ENCODE measurements around the gene GRIP2.
A peak's percentile ranks its signal among the peaks of the same experiment; 100 is the strongest.

The GRIP2 gene

DNA sequence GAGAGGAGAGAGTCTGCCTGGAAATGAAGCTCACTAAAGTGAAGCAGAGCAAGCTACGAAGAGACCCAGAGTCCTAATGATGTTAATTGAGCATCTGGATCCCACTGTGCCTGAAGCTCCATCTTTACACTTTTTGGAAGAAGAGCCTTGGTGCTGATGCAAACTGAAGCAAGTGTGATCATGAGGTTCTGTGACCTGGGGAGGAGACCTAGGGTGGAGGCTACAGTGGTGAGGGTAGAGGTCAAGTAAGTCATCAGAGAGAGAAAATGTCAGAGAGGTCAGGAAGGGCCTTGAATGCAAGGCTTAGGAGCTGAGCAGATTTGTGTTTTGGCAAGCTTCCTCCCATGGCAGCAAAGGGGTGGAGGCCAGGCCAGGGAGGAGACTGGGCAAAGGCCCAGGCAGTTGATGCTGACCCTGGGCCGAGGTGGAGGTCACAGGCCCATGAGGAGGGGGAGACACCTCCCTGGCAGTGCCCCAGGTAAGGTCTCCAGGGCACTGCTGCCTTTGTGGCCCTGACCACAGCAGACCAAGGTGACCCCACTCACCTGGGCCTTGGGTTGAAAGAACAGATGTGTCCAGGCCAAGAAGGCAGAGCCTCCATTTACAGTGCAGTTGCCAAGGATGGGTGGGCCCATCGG is 1.6 kb downstream of the GRIP2 start:
- no peak for DNase-seq

DNA sequence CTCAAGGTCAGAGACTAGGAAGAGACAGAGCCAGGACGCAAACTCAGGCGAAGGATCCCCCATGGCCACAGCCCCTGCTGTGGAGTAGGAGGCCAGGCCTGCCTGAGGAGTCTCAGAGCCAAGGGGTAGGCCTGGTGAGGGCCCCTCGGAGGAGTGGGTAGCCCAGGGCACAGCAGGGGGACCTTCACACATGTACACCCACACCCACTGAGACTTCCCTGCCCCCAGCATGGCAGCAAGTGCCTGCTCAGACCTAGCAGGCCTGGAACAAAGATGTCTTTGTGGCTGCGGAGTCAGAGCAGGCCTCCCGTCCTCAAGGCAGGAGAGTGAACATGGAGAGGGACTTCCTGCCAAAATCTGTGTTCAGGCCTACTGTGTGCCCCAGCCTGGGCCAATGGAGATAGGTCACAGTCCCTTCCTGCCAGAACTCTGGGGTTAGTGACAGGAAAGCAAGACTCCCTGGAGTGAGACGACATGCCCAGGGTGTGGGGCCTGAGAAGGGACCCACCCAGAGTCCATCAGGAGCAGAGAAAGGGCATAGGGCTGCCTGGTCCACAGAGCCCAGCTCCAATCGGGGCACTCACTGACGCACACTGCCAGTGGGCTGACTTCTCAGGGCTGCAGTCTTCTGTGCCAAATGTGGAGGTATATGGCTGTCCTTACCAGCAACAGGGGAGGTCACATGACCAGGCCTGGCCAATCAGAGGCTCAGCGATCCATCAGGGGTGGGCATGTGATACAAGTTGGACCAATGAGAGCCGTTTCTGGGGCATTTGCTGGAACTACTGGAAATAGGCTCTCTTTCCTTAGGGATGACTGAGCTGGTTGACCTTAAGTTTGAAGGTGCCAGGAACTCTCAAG is 2.3 kb downstream of the GRIP2 start:
- peak; percentile 9 for DNase-seq

DNA sequence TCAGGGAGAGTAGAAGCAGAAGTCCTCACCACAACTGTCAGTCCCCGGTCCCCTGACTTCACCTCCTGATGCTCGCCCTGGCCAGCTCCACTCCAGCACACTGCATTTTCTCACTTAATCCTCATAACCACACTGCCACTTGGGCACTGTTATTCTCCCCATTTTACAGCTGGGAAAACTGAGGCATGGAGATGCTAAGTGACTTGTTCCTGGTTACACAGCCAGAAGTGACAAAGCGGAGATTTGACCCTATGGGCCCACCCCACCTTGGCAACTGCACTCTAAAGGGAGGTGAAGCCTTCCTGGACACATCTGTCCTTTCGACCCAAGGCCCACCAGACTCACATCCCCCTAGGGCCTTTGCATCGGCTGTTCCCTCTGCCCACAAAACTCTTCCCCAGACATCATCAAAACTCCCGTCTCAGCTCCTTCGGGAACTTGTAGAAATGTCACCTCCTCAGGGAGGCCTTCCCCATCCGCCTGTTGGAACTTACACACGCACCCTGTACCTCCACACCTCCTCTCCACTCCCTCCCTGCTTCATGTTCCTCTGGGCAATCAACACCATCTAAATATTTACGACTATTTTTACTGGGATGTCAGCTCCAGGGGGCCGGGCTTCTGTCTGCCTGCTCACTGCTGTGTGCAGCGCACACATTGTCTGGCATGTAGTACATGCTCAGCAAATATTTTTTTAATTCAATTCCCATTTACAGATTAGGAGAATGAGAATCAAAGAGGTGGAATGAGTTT is 3.1 kb downstream of the GRIP2 start:
- DNase-seq = no peak

DNA sequence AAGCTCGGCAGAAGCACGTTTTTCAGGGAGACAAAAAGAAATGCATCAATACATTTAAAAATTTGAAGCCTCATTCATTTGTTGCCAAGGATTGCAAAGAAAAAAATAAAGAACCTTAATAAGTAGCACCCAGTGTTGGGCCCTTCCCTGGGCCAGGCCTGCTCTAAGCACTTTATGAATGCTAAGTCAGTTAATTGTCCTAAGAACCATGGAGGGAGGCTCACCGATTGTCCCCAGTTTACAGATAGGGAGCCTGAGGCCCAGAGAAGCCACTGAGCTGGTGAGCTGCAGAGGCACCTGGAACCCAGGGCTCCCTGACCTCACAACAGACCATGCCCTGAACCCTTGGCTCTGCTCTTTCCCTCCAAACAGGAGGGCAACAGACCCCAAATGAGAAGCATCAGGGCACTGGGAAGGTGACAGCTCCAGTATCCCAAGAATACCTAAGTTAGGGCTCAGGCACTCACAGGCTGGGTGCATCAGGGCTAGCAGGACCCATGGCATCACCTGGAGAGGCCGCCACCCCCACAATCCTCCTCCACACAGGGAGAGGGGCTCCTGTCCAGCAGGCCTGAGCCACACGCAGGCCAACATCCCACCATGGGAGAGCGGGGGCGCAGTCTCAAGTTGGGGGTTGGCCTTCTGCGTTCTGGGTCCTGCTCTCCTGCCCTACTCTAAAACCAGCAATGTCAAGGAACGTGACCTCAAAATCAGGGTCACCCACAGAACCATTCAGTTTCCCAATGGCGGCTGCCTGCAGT is 3.9 kb downstream of the GRIP2 start:
- DNase-seq = no peak

DNA sequence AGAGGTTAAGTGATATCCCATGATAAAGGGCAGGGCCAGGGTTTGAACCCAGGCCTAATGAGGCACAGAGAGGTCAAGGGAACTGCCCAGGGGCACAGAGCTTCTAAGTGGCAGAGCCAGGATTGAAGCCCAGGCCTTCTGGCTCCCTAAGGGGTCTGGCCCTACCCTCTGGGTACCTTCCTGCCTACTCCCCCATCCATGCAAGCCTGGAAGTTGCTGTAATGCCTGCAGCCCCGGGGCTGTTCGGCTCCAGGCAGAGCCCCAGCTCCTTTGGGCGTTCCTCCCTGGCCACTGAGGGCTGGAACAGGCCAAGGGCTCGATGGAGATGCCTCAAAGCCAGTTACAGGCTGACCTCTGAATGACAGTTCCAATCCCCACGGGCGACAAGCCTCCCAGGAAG is 4.5 kb downstream of the GRIP2 start:
- DNase-seq = no peak

DNA sequence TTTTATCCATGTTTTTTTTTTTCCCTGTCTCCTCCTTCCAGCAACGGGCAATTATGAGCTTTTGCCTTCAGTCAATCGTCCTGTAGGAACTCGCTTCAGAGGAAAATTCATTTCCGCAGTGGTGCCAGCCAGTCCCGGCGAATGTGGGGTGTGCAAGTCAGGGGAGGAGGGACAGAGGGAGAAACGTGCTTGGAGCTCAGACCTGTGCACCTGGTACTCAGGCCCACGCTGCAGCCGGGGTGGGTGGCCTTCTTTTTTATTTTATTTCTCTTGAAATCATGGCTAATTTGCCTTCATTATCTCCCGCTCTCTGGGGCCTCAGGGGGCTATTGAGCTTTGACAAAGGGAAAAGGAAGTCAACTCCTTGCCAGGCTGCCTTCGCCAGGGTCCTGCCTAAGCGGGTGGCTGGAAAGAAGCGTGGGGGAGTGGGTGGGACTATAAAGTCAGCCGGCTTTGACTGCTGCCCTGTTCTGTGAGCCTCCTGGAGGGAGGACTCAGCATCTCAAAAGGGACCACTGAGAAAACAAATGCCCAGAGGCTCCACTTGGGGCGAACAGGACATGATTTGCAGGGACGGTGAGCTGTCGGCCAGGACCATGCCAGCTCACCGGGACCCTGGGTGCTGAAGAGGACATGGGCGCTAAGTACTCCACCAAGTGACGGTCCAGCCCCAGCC is 5.5 kb downstream of the GRIP2 start:
- no peak for DNase-seq

DNA sequence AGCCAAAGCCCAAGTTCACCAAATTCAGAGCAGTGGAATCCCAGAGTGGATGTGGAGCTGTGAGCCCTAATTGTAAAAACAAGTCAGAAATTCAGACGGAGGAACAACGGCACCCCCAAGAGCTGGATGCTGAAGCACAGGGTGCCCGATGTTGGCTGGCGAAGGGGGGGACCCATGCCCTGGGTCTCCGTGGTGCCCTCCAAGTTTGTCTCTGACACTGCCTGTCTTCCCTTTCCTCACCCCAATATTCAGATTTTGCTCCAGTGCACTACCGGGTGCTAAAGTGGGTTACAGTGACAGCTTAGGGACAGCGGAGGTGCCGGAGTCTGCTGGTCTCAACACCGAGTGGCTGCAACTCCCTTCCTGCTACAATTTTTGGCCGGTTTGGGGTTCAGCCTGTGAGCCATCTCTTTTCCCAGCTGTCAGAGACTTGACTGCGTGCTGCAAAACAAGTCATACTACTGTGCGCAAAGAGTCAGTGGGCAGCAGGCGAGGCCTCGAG is 6.6 kb downstream of the GRIP2 start:
- no peak for DNase-seq

DNA sequence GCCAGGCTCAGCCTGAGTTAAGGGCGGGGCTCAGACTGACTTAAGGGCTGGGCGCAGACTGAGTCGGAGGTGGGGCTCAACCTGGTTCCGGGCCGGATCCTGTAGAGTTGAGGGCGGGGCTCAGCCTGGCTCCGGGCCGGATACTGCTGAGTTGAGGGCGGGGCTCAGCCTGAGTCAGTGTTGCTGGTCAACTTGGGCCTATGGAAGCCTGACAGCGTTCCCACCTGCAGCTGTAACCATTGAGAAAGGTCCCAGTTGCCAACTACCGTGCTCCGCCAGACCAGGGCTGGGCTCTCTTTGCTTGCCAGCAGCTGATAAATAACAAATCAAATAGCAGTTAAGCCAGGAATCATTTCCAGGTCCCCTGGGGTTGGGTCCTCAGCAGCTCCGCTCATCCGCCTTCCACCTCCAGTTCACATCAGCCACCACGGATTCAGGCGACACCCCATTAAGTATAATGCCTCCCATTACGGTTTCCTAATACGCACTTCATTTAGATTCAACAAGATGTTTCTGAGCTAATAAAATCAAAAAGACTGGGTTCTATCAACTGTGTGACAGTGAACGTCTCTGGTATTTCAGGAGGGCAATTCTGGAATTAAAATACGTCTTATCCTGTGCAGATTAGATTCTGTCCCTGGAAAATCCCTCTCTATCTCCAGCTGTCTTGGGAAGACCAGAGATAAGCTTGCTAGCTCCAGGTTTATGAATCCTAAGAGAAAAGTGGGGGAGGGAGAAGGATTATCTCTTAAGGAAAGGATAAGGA is 7.3 kb downstream of the GRIP2 start:
- no peak for DNase-seq

DNA sequence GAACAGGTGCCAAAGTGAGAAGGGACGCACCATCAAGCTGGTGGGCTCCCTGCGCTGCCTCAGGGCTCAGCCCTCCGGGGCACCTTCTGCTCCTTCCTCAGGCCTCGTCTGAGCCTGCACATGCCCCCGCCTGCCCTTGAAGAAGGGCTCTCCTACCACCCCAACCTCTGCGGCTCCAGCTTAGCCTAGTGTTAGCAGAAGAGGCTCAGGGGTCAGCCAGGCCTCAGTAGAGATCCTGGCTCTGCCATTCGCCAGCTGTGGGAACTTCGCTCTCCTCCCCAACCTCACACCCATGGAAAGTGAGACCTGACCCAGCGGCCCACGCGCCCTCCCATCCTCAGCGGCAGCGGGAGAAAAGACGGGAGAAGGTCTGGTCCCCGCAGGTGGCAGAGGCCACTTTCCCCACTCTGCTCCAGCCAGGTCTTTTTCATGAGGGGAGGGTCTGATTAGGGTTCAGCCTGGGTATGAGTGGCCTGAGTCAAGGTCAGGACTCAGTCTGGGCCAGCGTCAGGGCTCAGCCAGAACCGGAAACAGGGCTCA is 8.2 kb downstream of the GRIP2 start:
- no peak for DNase-seq

DNA sequence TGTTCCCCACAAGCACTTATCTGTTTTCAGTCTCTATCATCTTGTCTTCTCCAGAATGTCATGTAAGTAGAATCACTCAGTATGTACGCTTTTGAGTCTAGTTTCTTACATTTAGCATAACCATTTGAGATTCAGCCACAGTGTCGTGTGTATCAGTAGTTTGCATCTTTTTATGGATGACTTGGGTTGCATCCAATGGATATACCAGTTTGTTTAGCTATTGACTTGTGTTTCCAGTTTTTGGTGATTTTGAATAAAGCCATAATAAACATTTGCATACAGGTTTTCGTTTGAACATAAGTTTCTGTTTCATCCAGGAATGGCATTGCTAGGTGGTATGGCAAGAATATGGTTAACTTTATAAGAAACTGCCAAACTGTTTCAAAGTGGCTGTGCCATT is 12.1 kb downstream of the GRIP2 start:
- no peak for DNase-seq

DNA sequence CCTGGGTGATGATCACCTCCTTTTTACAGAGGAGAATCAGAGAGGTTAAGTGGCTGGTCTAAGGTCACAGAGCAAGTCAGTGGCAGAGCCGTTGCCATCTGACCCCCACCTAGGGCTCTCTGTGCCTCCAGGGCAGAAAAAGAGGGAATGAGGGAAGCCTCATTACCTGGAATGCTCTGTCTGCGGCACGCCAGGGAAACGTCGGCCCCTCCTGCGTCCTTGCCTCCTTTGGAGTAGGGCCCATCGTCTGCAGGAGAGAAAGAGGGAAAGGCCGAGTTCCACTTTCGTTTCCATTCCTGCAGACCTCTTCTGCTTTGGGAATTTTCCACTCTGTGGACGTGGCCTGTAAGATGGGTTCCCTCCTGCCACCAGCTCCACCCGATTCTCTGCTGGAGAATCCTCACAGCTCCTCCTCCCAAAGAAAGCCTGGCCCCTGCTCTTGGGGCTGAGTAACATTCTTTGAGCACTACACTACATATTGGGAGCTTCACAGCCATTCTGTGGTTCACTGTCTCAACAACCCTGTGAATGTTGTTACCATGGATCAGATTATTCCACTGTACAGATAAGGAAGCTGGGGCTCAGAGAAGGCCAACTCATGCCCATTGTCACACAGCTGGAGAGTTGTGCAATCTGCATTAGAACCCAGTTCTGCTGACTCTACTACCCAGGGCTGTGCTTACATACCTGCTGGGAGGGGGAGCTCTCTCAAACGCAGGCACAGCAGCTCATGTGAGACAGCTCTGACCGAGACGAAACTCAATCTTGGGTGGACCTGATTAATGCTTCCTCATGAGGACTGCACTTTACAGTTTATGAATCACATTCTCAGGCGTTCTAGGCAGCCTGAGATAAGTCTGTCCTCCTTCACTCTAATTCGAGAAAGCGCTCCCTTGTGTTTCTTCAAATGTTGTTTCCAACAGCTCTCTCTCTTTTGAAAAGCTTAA is 14.2 kb downstream of the GRIP2 start:
- no peak for DNase-seq

DNA sequence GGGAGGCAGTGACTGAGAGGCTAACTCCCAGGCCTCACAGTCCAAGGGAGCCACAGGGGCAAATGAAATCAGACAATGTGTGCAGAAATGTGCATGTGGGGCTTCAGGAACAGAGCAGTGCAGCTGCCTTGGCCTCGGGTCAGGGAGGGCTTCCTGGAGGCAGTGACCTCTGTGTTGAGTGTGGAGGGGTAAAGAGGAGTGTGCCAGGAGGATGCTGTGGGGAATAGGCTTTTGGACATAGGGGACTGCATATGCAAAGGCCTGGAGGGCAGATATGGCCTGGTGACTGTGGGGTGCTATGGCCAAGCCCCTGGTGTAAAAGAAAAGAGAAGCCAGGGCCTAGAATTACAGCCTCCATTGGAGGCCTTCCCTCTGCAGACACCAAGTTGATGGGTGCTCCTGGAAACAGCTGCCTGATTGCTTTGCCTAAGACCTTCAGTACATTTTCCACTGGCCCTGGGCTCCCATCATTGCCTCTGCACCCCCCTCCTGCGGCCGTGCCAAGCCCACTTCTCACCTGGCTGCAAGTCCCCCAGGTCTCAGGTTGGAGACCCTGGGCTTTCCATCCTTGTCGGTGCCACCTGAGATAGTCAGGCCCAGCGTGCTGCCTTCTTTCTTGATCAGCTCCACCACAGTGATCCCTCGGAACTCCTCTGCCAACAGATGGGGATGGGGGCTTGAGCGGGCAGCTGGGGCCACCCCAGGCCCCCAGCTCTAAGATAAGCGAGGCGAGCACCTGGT is 15.1 kb downstream of the GRIP2 start:
- no peak for DNase-seq

DNA sequence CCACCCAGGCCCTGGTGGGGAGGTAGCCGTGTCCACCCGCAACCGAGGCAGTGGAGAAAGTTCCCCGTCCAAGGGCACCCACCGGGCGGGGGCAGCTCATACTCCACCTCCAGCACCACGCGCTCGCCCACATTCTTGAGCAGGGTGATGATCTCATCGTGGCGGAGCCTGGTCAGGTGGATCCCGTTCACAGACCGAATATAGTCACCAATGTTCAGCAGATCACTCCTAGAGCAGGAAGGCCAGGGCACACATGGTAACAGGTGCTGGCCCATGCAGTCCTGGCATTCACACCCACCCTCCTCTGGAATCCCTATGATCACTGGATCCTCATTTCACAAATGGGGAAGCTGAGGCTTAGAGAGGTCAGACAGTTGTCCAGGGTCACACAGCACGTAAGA is 15.8 kb downstream of the GRIP2 start:
- no peak for DNase-seq

DNA sequence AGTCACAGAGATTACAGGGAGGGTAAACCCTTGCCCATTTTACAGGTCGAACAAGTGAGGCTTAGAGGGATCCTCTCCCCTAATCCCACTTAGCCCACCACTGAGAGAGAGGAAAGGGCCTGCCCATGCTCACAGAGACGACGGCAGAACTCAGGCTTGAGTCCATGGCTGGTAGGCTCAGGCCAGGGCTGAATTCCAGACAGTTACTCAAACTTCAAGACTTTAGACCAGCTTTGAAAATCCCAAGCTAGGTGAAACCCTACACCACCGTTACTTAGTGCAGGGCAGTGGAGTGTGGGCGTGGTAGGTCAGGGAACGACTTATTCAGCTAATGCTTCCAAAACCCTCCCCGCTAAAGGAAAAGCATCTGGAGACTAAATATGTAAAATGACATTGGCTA is 16.4 kb downstream of the GRIP2 start:
- DNase-seq = no peak

DNA sequence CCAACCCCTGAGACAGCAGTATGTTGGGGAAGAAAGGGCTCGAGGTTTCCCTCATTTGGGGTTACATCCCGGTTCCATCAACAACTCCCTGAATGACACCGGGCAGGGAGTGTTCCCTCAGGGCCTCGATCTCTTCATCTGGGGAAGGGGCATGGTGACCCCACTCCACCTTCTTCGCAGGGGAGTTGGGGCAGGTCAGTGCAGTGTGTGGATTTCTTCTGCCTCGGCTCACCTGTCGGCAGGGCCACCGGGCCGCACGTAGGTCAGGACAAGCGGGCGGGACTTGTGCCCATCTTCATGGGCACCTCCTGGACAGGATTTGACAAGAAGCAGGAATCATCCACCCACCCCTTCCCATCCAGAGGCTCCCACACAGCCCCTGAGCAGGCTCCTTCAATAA is 17.4 kb downstream of the GRIP2 start:
- no peak for DNase-seq

DNA sequence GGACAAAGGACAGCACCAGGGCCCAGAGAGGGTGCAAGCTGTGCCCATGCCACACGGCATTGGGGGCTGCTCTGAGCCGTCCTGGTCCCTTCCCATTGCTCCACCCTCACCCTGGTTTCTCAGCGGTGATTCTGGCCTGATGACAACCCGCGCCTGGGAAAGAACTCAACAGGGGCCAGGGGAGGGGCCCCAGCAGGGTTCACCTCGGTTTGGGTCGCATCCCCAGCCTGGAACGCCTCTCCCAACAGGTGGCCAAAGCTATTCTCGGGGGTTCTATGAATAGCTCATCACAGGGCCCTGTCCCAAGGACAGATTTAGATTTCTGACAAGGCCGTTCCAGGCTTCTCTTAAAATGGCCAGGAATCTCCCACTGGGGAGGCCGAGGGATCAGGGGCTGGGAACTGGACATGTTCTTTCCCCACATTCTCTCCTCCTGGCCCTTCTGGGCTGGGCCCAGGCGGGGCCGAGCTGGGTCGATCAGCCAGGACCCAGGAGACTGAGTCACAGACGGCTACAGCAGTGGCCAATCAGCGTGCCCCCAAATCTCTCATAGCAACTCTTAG is 17.9 kb downstream of the GRIP2 start:
- no peak for DNase-seq

DNA sequence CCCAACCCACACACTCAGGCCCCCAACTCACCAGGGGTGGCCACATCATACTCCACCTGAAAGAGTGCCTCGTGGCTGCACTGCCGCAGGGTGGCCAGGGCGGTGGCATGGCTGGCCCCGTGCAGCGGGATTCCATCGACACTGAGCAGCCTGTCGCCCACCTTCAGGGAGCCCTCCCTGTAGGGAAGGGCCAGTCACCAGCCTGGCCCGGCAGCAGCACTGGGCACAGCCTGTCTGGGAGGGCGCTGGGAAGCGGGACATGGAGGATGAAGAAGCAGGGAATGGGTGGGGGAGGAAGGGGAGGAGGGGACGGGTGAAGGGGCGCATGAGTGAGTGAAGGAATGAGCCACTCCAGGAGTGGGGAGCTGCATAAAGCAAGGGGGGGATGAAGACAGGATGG is 18.5 kb downstream of the GRIP2 start:
- no peak for DNase-seq

DNA sequence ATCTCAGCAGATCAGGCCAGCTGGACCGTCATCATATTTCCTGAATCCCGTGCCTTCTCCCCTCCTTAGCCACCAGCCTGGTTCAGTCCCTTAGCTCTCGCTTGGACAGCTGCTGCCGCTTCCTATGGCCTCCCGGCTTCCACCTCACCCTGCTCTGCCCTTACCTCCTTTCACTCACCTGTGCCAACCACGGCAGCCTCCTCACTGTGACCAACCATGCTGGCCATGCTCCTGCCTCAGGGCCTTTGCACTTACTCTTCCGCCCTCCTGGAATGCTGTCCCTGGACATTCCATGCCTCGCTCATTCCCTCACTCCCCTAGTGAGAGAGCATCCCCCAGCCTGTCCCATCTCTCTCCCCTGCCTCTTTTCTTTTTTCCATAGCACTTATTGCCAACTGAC is 19.2 kb downstream of the GRIP2 start:
- no peak for DNase-seq

DNA sequence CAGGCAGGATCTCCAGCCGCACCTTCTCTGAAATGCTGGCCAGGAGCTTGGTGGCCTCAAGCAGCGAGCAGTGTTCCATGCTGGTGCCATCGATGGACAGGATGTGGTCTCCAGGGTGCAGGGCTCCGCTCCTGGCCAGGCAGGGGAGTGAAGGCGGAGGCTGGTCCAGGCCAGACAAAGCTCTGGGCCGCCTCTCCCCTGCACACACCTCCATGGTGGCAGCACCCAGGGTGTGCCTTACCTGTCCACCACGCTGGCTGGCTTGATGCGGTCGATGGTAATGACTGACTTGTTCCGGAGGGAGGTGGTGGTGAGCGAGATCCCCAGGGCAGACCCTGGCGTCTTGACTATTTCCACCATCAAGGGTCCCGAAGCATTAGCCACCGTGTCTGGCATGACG is 20.0 kb downstream of the GRIP2 start:
- DNase-seq = no peak
